ENCODE measurements around the gene CHM.
"Not testable (repeated sequence)": the region's sequence is repeated elsewhere in the genome, so short reads cannot be mapped to it uniquely, and the experiment has no call there.

CHM gene

DNA sequence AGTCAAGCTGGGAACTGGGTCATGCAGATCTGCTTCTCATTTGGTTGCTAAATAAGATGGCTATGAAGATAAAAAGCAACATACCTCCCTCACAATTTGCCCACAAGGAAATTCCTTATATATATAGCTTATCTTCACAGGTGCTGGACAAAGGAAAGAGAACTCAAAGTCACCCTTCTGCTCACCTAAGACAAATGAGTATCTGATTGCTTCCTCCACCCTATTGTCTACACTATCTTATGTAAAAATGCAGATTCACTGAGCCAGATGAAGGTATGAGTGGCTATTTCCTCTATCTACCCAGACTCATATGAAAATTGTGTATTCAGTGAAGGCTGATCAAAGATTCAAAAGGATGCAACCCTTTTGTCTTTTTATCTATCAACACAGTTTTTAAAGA is 50.8 kb downstream of the CHM start:
- no peak for FAIRE-seq

DNA sequence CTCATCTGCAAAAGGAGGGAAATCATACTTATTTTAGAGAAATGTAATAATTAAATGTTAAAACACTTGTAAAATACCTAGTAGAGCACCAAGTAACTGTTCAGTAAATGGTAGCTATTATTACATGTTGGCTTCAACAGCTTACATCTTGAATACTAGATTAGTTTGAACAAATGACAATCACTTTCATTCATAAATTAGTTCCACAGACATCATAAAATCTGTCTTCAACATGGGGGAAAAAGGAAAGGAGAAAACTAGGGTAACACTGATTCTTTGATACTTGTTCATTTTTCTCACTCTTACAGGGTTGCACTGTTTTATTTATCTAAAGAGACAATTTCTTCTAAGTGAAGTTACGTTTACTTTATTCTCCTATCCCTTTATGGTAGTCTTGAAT is 51.7 kb downstream of the CHM start:
- FAIRE-seq: no peak

DNA sequence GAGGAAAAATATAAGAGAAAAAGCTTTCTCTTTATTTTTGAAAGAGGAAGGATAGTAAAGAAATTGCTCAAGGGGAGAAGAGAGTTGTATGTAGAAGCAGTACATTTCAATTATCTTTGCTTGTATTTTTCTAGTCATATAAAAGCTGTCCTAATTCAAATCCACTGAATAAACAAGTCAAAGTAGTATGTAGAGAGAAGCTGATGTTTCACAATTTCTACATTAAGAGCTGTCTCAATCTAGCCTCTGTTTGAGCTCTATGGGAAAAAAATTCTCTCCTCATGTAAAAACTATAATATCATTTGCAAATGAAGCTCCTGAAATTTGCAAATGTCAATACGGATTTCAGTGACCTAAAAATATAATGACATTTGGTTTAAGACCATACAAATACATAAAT is 52.6 kb downstream of the CHM start:
- no peak for FAIRE-seq

DNA sequence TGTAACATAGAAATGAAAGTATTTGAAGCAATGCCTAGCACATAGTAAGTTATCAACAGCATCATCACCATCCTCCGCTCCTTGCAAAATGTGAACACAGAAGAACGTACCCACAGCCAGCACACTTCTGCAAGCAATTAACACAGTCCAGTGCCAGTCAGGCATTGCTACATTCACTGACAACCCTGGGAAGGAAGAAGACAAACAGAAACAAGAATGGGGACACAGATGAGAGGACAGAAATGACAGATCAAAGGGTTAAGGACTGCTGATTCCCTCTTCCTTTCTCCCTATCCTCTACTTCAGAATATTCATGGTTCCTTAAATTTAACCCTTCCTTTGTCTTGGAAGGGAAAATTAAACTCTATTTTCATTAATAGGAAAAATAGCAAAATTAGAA is 53.1 kb downstream of the CHM start:
- no peak for FAIRE-seq

DNA sequence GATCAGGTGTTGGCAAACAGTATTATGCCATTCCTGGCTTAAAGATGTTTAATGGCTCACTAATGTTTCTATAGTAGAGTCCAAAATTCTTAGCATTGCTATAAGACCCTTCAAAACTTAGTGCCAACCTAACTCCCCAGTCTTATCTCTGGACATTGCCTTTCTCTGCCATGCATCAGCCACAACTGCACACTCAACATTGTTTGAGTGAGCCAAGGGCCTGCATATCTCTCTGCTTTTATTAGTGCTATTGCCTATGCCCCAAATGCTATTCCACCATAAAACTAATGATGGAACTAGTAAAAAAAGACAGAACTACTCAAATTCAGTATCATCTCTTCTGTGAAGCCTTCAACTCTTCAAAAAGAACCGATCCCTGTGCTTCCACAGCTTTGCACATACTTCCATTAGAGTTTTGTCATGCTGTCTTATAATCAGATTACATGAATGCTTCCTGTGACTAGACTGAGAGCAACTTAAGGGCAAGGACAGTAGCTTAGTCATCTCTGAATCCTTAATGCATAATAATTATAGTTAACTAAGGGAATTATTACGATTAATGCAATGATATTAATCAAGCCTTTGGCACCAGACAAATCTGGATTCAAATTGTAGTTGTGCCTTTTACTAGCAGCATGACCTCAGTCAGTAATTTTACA is 53.7 kb downstream of the CHM start:
- FAIRE-seq: no peak

DNA sequence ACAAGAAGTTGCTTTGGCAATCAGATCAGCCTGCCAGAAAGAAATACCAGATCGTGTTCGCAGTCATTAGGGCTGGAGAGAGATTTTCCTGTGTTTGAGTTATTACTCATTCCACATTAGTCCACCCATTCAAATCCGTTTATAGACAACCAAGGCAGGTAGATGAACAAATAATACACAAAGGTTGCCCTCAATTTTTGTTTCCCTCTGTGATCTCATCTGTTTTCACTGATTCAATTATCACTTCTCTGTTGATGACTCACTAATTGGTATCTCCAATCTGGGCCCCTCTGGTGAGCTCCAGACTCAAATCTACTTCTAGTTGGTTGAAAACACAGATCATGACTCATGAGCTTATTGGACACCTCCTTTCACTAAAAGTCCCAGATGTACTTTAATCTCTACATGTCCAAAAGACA is 54.5 kb downstream of the CHM start:
- FAIRE-seq: no peak

DNA sequence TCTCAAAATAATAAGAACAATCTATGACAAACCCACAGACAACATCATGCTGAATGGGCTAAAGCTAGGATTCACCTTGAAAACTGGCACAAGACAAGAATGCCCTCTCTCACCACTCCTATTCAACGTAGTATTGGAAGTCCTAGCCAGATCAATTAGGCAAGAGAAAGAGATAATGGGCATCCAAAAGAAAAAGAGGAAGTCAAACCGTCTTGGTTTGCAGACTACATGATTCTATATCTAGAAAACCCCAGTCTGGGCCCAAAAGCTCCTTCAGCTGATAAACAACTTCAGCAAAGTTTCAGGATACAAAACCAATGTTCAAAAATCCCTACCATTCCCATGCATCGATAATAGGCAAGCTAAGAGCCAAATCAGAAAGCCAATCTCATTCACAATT is 59.0 kb downstream of the CHM start:
- no peak for FAIRE-seq

DNA sequence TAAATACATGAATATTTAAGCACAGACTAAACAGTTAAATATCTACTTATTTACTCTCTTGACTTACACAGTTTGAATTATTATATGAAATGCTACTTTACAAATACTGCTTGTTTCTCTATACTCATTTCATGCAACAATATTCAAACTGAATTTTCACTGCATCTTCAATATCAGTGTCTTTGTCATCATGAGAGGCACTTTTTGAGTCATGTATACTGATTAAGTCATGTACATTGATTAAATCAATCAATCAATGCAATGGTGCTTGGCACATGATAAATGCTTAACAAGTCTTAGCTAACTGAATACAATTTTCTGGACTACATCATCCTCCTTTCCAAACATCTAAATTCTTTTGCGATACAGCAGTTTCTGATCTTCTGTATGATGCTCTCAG is 67.1 kb downstream of the CHM start:
- FAIRE-seq: no peak

DNA sequence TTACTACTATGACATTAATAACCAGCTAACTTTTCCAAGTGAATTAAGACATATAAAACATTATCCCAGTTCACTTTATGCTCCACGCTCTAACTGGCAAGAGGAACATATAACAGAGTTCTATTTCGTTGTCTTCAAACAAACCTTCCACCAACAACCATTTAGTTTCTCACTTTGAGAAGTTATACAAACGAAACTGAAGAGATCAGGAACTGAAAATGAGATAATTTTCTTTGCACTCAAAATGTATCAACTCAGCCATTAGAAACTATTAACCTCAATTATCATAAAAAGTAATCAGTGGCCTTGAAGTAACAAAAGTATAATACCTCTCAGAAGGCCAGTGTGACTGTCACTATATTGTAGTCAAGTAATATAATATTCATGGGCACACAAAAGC is 70.1 kb downstream of the CHM start:
- FAIRE-seq: no peak

DNA sequence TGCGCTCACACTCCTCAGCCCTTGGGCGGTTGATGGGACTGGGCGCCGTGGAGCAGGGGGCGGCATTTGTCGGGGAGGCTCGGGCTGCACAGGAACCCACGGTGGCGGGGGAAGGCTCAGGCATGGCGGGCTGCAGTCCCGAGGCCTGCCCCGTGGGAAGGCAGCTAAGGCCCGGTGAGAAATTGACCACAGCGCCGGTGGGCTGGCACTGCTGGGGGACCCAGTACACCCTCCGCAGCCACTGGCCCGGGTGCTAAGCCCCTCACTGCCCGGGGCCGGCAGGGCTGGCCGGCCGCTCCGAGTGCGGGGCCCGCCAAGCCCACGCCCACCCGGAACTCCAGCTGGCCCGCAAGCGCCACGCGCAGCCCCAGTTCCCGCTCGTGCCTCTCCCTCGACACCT is 75.0 kb downstream of the CHM start:
- FAIRE-seq: not testable (repeated sequence)

DNA sequence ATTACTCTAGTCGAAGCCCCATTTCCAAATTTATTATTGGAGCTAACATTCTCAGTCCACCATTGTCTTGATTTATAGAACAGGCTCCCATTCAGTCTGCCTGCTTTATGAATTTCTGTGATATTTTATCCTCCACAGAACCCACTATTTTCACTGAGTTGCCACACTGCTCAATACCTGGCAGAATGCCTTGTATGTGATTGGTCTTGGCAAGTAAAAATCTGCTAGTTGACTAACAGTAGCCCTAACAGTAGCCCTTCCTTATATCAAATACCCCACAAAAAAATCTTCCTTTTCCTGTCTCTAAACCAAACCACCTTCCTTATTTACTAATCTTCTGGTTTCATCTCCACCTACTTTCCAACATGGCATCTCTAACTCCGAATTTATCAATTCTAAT is 82.6 kb downstream of the CHM start:
- no peak for FAIRE-seq

DNA sequence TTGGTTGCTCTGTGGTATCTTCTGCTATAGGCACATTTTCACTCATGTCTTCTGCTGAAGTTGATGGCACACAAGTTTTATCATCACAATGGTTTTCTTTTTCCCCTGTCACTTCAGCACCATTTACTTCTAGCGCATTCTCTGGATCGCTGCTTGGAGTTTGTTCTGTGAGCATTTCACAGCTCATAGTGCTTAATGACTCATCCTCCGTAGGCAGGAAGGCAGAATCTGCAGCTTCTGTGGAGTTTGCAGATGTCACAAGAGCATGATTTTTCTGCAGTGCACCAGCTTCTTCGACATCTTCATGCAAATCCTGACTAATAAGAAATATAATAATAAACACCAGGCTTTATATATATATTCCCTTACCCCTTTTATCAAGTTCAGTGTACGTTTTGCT is 83.6 kb downstream of the CHM start:
- FAIRE-seq: no peak

DNA sequence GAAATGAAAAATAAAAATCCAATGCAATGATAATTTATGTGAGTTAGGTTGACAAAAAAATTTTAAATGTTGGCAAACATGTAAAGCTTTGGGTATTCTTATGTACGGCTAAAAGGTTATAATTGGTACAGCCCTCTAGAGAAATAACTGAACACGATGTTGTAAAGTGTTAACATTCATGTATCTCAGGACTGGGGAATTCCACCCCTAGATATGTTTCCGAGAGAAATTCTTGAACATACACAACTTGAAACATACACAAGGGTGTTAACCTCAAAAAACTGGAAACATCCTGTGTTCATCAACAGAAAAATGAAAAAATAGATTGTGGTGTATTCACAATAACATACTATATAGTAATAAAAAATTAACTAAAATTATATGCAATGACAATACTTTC is 91.8 kb downstream of the CHM start:
- no peak for FAIRE-seq

DNA sequence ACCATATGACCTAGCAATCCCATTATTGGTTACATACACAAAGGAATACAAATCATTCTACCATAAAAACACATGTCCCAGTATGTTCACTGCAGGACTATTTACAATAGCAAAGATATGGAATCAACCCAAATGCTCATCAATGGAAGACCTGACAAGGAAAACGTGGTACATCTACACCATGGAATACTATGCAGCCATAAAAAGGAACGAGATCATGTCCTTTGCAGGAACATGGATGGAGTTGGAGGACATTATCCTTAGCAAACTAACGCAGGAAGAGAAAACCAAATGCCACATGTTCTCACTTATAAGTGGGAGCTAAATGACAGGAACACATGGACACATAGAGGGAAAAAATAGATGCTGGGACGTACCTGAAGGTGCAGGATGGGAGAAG is 102.6 kb downstream of the CHM start:
- FAIRE-seq: not testable (repeated sequence)

DNA sequence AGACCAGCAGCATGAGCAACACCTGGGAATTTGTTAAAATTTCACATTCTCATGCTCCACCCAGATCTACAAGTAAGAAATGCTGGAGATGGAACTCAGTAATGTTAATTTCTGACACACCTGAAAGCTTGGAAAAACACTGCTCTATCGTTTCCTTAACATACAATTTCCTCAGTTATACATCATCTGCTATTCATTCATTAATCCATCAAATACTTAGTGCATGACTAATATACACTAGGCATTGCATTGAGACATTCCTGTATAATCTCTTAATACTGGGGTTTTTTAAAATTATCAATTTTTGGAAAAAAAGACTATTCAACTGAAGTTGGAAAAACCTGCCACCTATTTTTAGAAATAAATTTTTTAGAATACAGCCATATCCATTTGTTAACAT is 106.1 kb downstream of the CHM start:
- no peak for FAIRE-seq

DNA sequence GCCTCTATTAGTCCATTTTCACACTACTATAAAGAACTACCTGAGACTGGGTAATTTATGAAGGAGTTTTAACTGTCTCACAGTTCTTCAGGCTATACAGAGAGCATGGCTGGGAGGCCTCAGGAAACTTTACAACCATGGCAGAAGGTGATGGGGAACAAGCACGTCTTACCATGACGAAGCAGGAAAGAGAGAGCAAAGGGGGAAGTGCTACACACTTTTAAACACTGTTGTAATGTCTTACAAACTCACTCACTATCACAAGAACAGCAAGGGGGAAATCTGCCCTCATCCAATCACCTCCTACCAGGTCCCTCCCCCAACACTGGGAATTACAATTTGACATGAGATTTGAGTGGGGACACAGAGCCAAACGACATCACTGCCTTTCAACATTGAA is 107.4 kb downstream of the CHM start:
- FAIRE-seq: not testable (repeated sequence)

DNA sequence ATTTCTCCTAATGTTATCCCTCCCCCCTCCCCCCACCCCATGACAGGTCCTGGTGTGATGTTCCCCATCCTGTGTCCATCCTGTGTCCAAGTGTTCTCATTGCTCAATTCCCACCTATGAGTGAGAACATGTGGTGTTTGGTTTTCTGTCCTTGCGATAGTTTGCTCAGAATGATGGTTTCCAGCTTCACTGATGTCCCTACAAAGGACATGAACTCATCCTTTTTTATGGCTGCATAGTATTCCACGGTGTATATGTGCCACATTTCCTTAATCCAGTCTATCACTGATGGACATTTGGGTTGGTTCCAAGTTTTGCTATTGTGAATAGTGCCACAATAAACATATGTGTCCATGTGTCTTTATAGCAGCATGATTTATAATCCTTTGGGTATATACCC is 113.0 kb downstream of the CHM start:
- not testable (repeated sequence) for FAIRE-seq

DNA sequence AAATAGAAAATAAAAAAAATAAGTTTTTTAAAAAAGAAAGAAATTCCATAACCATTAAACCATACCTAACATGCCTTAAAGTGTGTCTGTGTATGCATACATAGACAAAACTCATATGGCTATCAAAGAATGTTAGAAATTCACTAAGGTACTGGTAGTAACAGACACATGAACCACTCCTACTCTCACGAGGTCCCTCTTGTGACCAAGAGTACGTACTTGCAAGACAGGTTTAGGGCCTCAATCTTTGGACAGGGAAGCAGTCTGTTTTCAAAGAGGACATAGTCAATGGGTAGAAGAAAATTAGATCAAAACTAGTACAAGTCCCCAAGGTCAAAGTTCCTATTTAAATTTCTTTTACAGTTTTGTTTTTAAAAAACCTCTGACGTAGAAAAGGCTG is 117.3 kb downstream of the CHM start:
- no peak for FAIRE-seq

DNA sequence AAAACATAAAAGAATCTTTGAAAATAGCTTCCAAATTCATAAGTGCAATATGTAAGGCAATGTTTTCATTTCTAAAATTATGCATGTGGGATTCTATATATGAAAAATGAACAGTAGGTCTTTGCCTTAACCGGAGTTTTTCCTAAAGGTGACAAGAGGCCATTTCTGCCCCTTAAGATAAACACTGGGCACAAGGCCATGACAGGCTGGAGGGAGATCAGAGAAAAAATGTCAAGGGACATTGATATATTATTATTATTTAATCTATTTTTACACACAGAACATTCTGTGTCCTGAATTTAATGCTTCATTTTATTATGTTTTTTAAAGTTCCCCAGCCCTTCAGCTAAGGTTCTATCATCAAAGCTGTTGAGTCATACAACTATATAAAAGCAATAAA is 118.8 kb downstream of the CHM start:
- peak; percentile 31 for FAIRE-seq

DNA sequence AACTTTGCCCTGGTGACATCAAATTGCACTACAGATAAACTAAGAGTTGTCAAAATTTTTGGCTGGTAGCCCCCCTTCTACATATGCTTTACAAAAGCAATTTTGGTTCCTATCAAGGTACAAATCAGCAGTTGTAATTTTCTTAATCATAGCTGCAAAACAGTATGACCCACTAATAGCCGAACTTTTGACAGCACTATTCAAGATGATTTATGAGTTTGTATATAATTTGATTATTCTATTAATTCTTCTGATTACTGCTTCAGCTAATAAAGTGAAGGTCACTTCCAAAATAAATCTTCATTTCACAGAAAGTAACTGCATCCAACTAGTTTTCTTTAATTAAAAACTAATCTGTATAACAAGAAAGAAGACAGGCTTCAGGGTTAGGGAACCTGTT is 119.6 kb downstream of the CHM start:
- FAIRE-seq: no peak

DNA sequence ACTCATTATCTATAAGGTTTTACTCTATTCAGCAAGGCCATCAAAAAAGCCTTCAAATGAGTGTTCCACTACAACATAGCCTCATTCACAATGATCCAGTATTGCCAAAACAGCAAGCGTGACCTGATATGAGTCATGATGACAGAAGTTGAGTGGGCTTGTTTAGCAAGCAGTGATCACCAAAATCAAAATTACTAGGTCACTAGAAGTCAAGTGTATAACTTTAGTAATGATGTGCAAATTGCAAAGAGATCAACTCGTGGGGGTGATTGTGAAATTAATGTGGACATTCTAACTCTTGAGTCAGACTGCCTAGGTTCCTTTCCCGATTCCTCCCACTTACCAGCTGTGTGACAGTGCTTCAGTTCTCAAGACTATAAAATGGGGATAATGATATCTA is 124.5 kb downstream of the CHM start:
- no peak for FAIRE-seq

DNA sequence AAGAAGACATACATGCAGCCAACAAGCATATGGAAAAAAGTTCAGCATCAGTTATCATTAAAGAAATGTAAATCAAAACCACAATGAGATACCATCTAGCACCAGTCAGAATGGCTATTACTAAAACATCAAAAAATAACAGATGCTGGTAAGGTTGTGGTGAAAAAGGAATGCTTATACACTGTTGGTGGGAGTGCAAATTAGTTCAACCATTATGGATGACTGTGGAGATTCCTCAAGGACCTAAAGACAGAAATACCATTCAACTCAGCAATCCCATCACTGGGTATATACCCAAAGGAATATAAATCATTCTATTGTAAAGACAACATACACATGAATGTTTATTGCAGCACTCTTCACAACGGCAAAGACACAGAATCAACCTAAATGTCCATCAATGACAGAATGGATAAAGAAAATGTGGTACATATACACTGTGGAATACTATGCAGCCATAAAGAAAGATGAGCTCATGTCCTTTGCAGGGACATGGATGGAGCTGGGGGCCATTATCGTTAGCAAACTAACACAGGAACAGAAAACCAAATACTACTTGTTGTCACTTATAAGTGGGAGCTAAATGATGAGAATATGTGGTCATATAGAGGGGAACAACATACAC is 130.6 kb downstream of the CHM start:
- not testable (repeated sequence) for FAIRE-seq

DNA sequence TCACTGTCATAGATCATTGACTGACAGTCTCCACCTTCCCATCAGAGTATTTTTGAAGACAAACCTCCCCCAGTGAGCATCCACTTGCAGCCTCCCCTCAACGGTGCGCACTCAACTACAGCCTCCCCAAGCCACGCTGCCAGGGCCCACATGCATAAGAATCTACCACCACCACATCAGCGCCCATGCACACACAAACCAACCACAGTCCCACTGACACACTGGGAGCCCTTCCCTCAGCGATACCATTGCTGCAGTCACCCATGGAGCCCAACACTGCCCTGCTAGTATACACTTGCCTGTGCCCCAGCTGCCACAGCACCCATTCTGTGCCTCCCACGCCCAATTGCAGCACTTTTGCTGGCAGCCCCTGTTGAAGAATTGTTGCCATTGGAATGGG is 132.9 kb downstream of the CHM start:
- FAIRE-seq: no peak

DNA sequence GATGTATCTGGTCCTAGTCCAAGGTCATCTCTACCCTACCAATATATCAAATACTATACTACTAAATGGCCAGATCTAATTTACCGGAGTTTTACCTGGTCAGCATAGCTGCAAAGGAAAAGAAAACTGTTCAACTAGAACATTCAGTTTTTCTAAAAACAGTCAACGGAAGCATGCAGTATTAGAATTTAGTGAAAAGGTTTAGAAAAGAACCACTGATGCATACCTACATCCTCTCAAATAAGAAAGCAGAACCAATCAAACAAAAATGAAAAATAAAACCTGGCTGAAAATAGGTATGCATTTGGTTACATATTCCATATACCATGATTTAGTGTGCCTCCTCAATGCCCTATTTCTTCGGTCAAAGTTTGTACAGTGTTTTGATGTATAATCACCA is 140.0 kb downstream of the CHM start:
- no peak for FAIRE-seq

DNA sequence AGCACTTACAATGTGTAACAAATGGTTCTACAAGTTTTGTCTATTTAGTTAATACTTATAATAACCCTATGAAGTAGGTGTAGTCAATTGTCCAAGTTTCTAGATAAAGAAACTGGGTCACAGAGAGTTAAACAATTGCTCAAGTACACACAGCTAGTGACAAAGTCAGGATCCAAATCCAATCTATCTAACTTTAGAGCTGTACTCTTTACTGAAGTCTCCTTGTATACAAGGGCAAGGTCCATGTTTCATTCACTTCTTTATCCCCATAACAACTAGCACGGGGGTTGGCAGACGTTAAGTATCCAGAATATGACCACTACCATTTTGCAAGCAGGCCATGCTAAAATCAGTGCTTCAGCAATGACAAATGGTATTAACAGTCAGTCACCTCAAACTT is 141.0 kb downstream of the CHM start:
- FAIRE-seq: no peak

All from G401.6 (cell line).